Measurements from ENCODE around the gene CNN2.
A peak's percentile ranks its signal among the peaks of the same experiment; 100 is the strongest.

GRCh38 chr19:1064661-1065605 lies 38.5 kb downstream of the CNN2 start:
- TF ChIP-seq CTCF (IDR thresholded peaks at IDR 0.05) (peak; percentile 57 to 90 (median 74)), POLR2A (IDR thresholded peaks at IDR 0.05) (no peak)
